NCI-H82 treated with DMSO at 0.1 percent for 48 hours (cell line): ENCODE data around the gene TMEM127.
"Not testable (repeated sequence)": the region's sequence is repeated elsewhere in the genome, so short reads cannot be mapped to it uniquely, and the experiment has no call there.

Source experiments
- DNase-seq: peaks from one replicate; lab custom pipeline; 2025; ENCODE audit not compliant: unreplicated experiment; lab: John Stamatoyannopoulos, UW

Gene TMEM127

DNA sequence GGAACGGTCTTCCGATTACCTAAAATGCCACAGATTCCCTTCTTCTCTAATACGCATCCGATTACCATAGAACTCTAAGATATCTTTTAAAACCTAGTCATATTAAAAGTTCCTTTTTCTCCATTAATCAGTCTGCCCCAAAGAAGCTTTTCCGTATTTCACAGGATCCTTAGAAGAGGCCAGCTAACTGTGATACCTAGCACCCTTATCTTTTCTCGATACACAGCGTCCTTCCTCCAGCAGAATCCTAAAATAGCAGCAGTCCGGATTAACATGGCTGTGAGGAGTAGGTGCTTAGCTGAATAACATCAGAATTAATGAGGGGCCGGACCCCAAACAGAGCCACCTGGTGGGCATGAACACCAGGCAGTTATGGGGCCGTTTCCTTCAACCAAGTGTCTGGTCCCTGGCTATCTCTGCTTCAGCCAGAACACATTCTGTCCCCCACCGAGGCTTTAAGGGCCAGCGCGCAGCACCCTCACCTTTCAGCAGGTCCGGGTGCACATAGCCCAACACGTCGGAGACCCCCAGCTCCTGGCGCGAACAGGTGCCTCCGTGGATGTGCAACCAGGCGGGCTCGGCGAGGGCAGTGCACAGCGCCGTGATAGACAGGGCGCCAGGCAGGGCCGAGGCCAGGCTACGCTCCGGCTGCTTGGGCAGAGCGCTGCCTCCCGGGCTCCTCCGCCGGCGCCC is 995 bp downstream of the TMEM127 start:
- peak; percentile 45 for DNase-seq

DNA sequence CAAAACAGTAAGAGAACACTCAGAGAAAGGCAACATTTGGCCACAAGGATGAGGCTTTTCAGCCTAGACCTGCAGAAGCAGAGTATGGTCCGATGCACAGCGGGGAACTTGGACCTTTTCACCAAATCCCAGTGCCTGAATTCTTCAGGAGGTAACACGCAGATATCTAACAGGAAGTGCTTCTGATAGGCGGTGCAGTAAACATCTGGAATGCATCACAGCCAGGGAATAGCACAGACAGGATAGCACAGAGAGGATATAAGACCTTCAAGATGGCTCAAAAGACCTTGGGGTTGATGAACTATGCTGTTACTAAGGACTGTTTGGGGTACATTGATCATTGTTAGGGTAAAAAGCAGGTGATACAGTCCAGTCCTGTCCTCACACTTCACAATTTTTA is 1.7 kb downstream of the TMEM127 start:
- no peak for DNase-seq

DNA sequence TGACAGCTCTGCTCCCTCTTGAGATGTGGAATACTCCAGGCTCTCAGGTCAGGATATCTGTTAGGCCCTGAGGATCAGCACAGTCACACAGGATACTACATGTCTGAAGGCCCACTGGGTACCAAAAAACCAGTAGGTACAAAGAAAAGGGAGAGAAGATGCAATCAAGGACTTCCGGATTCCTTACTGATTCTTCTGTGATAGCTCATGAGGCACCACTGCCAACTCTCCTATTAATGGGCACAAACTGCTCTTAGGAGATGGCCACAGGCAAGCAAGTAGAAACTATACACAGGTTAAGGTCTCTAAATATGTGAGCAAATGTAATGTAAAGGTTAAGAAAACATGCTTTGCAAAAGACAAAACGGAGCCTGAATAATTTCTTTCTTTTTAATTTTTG is 3.5 kb downstream of the TMEM127 start:
- no peak for DNase-seq

DNA sequence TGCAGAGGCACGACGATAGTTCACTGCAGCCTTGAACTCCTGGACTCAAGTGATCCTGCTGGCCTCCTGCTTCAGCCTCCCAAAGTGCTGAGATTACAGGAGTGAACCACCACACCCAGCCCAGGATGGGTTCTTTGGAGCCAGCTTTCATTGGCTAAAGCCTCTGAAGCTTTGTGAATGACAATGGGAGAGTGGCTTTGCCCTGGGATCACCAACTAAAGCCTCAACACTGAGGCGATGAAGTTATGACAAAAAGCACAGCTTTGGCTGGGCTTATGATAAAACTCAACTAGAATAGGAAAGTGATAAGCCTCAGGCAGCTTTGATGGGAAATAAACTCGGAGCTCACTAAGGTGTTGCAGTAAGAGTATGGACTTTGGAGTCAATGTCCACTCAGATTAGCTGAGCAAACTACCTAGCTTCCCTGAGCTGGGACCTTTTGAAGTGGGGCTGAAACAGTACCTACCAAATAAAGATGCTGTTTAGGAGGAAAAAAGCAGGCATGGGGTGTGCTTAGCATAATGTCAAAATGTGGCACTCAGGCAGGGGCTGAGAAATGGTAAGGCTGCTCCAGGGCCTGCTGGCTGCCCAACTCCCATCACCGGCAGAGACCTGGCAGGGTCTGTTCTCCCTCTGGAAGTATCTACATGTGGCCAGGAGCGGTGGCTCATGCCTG is 4.3 kb downstream of the TMEM127 start:
- no peak for DNase-seq

DNA sequence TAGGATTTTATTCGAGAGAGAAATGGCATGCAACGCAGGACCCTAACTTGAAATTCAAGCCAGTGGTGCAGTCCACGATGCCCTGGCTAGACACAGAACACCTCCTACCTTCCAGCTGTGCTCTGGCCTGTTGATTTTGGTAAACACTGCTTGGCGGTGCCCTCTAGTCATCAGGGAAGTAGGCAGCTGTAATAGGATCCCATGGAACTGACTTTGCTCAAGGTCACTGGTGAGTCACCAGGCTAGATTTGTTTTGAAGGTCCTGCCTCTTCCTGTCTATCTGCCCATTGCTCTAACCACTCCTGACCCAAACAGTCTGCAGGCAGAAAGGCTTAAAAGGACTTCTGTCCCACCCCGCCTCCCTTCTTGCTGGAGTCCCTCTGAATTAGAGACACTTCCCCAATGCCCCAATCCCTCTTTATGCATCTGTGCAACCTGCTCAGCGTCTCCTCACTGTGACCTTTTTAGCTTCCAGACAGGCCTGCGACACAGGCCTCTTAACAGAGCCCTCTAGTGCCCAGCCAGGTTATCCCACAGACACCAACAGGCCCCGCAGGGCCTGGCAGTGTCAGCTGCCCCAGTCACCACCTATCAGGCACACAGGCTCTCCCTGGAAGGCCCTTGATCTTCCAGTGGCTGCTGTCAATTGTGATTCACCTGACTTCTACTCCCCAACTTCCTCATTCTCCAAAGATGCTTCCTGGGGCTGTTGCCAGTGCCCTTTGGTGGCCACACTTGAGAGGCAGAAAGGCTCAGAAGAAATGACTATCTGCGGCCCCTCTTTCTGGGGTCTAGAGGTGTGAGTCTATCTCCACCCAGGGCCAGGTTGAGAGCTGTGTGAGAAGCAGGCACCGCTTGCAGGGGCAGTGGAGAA is 5.2 kb downstream of the TMEM127 start:
- DNase-seq: peak; percentile 71

DNA sequence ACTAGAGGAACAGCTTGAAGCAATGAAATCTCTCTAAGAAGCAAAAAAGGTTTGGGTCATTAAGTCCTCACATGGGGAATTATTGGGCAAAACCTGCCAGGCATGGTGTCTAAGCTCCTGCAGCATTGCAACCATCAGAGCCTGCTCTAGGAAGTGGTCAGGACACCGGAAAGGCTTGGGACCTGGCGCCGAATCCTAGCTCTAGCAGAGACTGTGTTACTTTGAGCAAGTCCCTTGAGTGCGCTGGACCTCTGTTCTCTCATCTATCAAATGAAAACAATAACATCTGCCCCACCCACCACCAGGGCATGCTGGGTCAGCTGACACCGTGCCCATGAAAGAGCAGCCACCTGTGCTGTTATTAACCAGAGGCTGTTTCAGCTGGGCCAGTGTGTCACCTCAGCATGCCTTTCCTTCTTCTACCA is 6.3 kb downstream of the TMEM127 start:
- no peak for DNase-seq

GRCh38 chr2:96258166-96259022 is 7.4 kb downstream of the TMEM127 start:
- peak; percentile 34 for DNase-seq

DNA sequence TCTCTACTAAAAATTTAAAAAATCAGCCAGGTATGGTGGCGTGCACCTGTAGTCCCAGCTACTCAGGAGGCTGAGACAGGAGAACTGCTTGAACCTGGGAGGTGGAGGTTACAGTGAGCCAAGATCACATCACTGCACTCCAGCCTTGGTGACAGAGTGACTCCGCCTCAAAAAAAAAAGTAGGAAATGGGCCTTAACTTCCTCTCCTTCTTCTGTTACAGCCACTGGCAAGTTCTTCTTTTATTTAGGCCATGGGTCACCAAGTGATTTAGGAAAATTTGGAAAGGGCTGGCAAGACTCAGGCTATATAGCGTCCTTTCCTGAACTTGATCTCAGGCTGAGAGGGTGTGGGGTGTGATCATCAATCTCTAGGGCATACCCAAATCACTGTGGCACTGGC is 8.1 kb downstream of the TMEM127 start:
- not testable (repeated sequence) for DNase-seq

GRCh38 chr2:96256611-96257113 is 9.1 kb downstream of the TMEM127 start:
- no peak for DNase-seq

- no peak for DNase-seq
These were observed 11.2 kb downstream of the TMEM127 start for GRCh38 chr2:96254571-96254970.

DNA sequence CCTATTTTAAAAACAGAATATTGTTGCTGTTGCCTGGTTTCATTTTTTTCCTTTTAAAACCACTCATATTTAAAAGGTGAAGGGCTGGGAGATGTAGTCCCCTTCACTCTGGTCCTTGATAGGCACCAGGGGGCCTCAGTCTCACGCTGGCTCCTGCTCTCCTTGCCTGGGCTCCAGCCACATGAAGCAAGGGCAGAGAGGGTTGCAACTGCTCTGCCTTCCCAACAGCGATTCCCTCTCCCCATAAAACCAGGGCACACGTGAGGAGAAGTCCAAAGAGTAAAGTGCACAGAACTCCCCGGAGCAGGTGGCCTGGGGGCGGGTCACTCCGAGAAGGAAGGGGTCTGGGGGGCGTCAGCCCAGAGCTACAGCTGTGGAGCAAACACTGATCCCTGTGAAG is 12.8 kb downstream of the TMEM127 start:
- no peak for DNase-seq

GRCh38 chr2:96252526-96252925 is 13.3 kb downstream of the TMEM127 start:
- no peak for DNase-seq

DNA sequence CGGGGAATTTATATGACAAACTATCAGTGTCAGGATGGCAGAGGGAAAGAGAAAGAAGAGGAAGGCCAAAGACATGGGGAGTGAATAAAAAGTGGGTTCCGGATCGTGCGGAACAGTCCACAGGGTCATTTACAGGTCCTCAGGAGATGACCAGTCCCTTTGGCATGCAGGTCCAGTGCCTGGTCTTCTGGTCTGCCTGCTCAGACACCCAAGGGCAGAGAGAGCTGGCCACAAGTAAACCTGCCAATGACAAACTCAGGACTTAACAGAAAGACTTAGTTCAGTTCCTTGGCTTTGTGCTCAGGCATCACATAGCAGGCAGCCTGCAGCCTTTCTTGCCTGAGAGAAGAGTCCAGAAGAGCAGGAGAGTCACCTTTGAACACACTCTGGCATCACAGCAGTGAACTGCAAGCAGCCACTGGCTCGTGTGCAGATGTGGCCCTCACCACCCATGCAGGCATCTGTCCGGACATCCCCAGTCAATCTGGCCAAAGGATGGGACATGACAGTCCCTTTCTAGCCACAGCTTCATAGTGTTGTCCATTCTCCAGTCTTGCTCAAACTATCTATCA is 14.0 kb downstream of the TMEM127 start:
- no peak for DNase-seq

- no peak for DNase-seq
These were observed 15.6 kb downstream of the TMEM127 start for GRCh38 chr2:96250188-96250587.

GRCh38 chr2:96249654-96250053 is 16.1 kb downstream of the TMEM127 start:
- no peak for DNase-seq

DNA sequence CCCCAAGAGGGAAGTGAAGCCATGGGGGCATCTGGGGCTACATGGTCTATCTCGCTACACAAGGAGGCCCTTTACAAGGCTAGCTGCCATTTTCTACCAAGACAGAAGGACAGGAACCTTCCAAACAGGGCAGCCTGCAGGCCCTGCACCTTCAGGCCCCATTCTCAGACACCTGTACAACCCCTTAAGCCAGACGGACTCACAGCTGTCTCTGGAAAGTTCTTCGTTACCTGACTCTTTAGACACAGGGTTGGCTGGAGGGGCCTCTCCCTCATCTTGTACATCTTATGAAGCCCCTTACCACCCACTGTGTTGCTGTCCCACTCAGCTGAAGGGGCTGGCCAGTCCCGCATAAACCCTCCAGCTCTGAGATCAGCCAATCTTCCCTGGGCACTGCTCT is 17.2 kb downstream of the TMEM127 start:
- no peak for DNase-seq

DNA sequence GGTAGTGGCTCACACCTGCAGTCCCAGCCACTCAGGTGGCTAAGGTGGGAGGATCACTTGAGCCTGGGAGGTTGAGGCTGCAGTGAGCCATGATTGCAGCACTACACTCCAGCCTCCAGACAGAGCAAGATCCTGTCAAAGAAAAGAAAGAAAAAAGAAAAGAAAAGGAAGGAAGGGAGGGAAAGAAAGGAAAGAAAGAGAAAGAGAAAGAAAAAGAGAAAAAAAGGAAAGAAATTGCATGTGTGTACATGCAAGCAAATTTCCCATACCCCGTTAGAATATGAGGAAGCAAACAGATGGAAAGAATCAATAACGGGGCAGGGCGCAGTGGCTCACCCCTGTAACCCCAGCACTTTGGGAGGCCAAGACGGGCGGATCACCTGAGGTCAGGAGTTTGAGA is 17.9 kb downstream of the TMEM127 start:
- no peak for DNase-seq

DNA sequence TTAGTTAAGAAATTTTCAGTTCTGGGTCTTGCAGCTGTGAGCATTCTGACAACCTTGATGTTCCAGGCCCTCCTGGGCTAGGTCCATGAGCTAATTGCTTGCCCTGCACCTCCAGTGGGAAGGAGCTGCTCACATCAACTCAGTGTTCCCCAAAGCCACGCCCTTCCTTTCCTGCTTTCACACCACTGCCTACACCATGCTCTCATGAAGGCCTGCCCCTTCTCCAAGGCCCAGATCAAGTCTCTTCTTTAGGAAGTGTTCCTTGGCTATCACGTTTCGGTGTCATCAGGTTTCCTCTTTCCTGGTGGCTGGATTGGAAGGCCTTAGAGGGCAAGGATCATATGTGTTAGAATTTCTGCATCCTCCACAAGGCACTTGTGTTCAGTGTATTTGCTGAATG is 18.8 kb downstream of the TMEM127 start:
- DNase-seq: no peak

- no peak for DNase-seq
These were observed 20.0 kb downstream of the TMEM127 start for GRCh38 chr2:96245609-96246390.

GRCh38 chr2:96243843-96244242 is 22.0 kb downstream of the TMEM127 start:
- no peak for DNase-seq
